ENCODE results near the gene TRPV4. TPM values are rescaled to one million over a fixed set of nuclear protein-coding genes. Genes with fewer than 3 reads are reported as not detected.

The TRPV4 gene
- total RNA-seq, 1 experiment from 2014 or later = 2.9 TPM

GRCh38 chr12:109811624-109811995 is 21.6 kb downstream of the TRPV4 start (continued):
- no peak for TF ChIP-seq KAT7 (CRISPR knock-in tag; IDR thresholded peaks at IDR 0.05; ENCODE audit: borderline replicate concordance)

GRCh38 chr12:109810954-109811623 is 22.1 kb downstream of the TRPV4 start:
- no peak for TF ChIP-seq MYBL2 (CRISPR knock-in tag; IDR thresholded peaks at IDR 0.05)
- no peak for TF ChIP-seq NR3C1 (CRISPR knock-in tag; conservative IDR thresholded peaks at IDR 0.05; ENCODE audit: low read depth)
- no peak for TF ChIP-seq NR2C2 (CRISPR knock-in tag; IDR thresholded peaks at IDR 0.05)
- TF ChIP-seq NFE2L1 (CRISPR knock-in tag; IDR thresholded peaks at IDR 0.05) = no peak
- TF ChIP-seq GRHL2 (CRISPR knock-in tag; IDR thresholded peaks at IDR 0.05; ENCODE audit: insufficient replicate concordance, severe bottlenecking) = no peak
- TF ChIP-seq ZNF121 (CRISPR knock-in tag; IDR thresholded peaks at IDR 0.05) = no peak
- TF ChIP-seq E2F4 (CRISPR knock-in tag; IDR thresholded peaks at IDR 0.05; ENCODE audit: borderline replicate concordance, low read depth) = no peak
- TF ChIP-seq TCF7 (CRISPR knock-in tag; IDR thresholded peaks at IDR 0.05; ENCODE audit: low read depth) = no peak
- TF ChIP-seq CREM (CRISPR knock-in tag; IDR thresholded peaks at IDR 0.05) = no peak
- TF ChIP-seq CREB1 (CRISPR knock-in tag; IDR thresholded peaks at IDR 0.05) = no peak
- no peak for TF ChIP-seq IRF2 (CRISPR knock-in tag; IDR thresholded peaks at IDR 0.05; ENCODE audit: borderline replicate concordance, low read depth)
- no peak for TF ChIP-seq ZNF425 (CRISPR knock-in tag; conservative IDR thresholded peaks at IDR 0.05)
- no peak for TF ChIP-seq ZNF512 (CRISPR knock-in tag; IDR thresholded peaks at IDR 0.05; ENCODE audit: borderline replicate concordance)
- TF ChIP-seq SOX15 (CRISPR knock-in tag; IDR thresholded peaks at IDR 0.05) = no peak
- no peak for TF ChIP-seq FOXP4 (CRISPR knock-in tag; IDR thresholded peaks at IDR 0.05)
- TF ChIP-seq ZNF317 (CRISPR knock-in tag; IDR thresholded peaks at IDR 0.05; ENCODE audit: borderline replicate concordance, low read depth) = no peak
- TF ChIP-seq ATF1 (CRISPR knock-in tag; IDR thresholded peaks at IDR 0.05) = no peak

More at GRCh38 chr12:109810954-109811623, 22.1 kb downstream of the TRPV4 start:
- Mint-ChIP-seq H3K36me3 (no peaks in the 10 kb centered on the region), H3K4me3 (no peak overlapping the region), H3K4me1 (no peaks in the 10 kb centered on the region), H3K27ac (no peak overlapping the region), H3K27me3 (ENCODE audit: low read depth) (no peaks in the 10 kb centered on the region), H3K9me3 (no peaks in the 10 kb centered on the region)
- ChIA-PET POLR2A (no interaction called here), CTCF (interaction anchor here (1.2 to 1.7 kb wide), 2 partner anchors 34 to 43 kb away, joined by 6 to 9 read pairs; no protein-coding TSS in a partner anchor)
- ATAC-seq (no peak), DNase-seq (ENCODE audit: low spot score) (no peak)
